ENCODE measurements around the gene ERMN.

ERMN gene

DNA sequence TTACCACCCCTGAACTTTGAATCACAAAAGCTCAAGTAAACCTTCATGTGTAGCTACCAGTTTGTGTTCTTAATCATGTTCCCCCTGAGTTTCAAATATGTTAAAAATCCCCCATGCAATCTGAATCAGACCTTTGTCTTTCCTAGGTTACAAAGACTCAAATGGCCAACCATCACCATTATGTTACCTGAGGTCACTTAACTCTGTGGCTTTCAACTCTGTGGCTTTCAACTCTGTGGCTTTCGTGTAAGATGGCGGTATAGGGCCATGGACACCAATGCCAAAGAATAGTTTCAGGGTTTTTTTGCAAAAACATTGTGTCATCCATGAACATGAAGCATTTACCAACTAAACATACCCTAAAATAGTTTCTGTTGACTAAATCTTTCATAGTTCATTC, 6.7 kb downstream of the ERMN start:
- no peak overlapping the region for H3K4me3 ChIP-seq (ENCODE audit: low read depth, low read length)
- DNase-seq: no peak
- in situ Hi-C loops (cut with HindIII; ENCODE audit: low pct_ligation_motif_present, low sequenced_read_pairs): no loop called here

DNA sequence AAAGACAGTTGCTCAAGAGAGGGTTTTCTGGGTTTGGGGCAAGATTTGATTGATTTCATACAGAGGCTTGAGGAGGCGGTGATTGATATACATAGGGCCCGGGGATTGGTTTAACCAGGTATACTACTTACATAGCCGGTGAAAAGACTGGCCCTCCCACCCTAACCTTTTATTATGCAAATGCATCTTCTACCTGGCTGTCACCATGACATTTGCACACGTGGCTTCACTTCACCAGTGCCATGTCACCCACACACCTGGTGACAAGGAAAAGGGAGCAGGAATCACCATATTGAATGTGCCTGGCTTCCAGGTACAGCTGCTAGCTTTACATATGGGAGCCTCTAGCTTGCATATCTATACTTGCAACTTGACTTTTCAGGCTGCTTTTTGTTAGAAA, 9.7 kb downstream of the ERMN start:
- in situ Hi-C loops (cut with HindIII; ENCODE audit: low pct_ligation_motif_present, low sequenced_read_pairs): no loop called here
- no peak overlapping the region for H3K4me3 ChIP-seq (ENCODE audit: low read depth, low read length)

More for the DNA sequence above, 6.7 kb downstream of the ERMN start:
- Histone ChIP-seq H3K36me3 (replicated peaks) (no peaks in the 10 kb centered on the region), H3K27me3 (replicated peaks) (no peaks in the 10 kb centered on the region), H3K27ac (no peak overlapping the region)
- TF ChIP-seq, protein P1, sequence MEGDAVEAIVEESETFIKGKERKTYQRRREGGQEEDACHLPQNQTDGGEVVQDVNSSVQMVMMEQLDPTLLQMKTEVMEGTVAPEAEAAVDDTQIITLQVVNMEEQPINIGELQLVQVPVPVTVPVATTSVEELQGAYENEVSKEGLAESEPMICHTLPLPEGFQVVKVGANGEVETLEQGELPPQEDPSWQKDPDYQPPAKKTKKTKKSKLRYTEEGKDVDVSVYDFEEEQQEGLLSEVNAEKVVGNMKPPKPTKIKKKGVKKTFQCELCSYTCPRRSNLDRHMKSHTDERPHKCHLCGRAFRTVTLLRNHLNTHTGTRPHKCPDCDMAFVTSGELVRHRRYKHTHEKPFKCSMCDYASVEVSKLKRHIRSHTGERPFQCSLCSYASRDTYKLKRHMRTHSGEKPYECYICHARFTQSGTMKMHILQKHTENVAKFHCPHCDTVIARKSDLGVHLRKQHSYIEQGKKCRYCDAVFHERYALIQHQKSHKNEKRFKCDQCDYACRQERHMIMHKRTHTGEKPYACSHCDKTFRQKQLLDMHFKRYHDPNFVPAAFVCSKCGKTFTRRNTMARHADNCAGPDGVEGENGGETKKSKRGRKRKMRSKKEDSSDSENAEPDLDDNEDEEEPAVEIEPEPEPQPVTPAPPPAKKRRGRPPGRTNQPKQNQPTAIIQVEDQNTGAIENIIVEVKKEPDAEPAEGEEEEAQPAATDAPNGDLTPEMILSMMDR (IDR thresholded peaks at IDR 0.05; ENCODE audit: low read depth, low read length, missing control alignments): no peak

DNA sequence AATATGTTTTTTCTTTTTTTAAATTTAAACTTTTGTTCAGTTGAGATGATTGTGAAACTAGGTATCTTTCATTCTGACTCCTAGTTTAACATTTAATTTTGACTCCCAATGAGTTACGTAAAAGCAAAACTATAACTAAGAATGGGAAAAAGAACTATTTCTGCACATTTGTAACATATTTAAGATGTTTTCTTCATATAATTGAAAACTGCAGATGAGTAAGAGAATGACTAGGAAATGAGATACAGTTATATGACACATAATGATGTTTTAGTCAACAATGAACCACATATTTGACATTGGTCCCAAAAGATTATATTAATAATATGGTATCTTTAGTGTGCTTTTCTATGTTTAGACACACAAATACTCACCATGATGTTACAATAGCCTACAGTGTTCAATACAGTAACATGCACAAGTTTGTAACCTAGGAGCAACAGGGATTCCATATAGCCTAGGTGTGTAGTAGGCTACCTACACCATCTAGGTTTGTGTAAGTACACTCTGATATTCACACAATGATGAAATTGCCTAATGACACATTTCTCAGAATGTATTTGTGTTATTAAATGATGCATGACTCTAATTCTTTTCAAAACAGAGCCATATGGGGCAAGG, 12.6 kb downstream of the ERMN start:
- TF ChIP-seq, protein P1 (IDR thresholded peaks at IDR 0.05; ENCODE audit: low read depth, low read length, missing control alignments): no peak
- peak overlapping the region; percentile 35 for H3K27ac ChIP-seq
- no peak for DNase-seq

More for the DNA sequence above, 9.7 kb downstream of the ERMN start:
- H3K27ac ChIP-seq: no peak overlapping the region
- no peak for DNase-seq
- TF ChIP-seq, protein P1 (IDR thresholded peaks at IDR 0.05; ENCODE audit: low read depth, low read length, missing control alignments): no peak
- H3K36me3 ChIP-seq (replicated peaks): no peaks in the 10 kb centered on the region
- H3K27me3 ChIP-seq (replicated peaks): no peaks in the 10 kb centered on the region

DNA sequence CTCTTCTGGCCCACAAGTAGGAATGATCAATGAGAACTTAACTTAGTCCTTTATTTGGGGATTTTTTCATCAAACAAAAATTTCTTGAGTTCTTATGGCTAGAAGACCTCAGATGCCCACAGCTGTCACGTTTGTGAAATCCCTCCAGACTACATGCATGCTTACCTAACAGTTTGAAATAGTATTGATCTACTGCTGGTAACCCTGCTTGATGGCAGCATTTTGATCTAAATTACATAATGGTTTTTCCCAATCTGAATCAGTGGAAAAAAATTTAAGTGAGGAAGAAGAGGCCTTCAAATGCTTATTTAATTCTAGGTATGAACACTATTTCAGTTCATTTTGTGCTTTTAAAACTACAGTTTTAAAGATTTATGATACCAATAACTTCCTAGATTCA, 13.9 kb downstream of the ERMN start:
- DNase-seq: no peak
- in situ Hi-C loops (cut with HindIII; ENCODE audit: low pct_ligation_motif_present, low sequenced_read_pairs): no loop called here
- H3K36me3 ChIP-seq (replicated peaks): peaks cover 6% of the 10 kb centered on the region

More for the DNA sequence above, 12.6 kb downstream of the ERMN start:
- in situ Hi-C loops (cut with HindIII; ENCODE audit: low pct_ligation_motif_present, low sequenced_read_pairs): no loop called here
- Histone ChIP-seq H3K36me3 (replicated peaks) (peaks cover 6% of the 10 kb centered on the region), H3K4me3 (ENCODE audit: low read depth, low read length) (no peak overlapping the region), H3K27me3 (replicated peaks) (no peaks in the 10 kb centered on the region)

DNA sequence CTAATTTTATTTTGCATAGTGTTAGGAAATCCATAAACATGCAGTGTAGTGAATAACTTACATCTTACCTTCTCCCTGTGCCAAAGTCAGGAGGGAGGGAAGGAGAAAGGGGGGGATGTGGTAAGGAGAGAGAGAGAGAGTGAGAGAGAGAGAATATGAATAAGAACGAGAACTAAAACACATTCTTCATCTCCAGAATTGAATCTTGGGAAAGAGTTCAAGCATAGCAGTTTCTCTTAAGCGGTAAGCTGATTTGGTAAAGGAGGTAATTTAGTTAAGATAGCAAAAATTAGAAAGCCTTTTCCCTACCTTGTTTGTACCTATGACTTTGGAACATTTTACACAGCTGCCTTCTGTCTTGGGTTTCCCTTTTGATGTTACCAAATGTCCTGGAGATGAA, 15.7 kb downstream of the ERMN start:
- Histone ChIP-seq H3K36me3 (replicated peaks) (peaks cover 6% of the 10 kb centered on the region), H3K4me3 (ENCODE audit: low read depth, low read length) (no peak overlapping the region), H3K27ac (no peak overlapping the region), H3K27me3 (replicated peaks) (no peaks in the 10 kb centered on the region)
- DNase-seq: no peak
- in situ Hi-C loops (cut with HindIII; ENCODE audit: low pct_ligation_motif_present, low sequenced_read_pairs): no loop called here
- TF ChIP-seq, protein P1 (IDR thresholded peaks at IDR 0.05; ENCODE audit: low read depth, low read length, missing control alignments): no peak

More for the DNA sequence above, 13.9 kb downstream of the ERMN start:
- TF ChIP-seq, protein P1 (IDR thresholded peaks at IDR 0.05; ENCODE audit: low read depth, low read length, missing control alignments): no peak
- H3K27me3 ChIP-seq (replicated peaks): no peaks in the 10 kb centered on the region
- H3K27ac ChIP-seq: no peak overlapping the region
- no peak overlapping the region for H3K4me3 ChIP-seq (ENCODE audit: low read depth, low read length)

DNA sequence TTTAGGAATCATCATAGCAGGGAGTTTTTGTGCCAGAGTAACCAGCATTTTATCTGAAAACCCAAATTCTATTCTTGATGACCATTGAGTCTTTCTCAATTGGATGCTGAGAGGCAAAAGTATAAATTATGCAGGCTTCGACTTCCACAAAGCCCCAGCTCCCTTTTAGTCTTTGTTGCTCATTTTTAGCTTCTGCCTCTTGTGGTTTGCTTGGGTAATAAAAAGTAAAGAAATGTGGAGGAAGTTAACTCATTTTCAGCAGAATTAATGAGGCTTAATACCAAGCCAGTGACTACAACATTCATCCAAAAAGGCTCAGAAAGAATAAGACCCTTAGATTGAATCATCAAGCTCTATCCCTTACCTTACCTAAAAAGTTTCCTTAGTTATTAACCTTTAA, 18.6 kb downstream of the ERMN start:
- no peaks in the 10 kb centered on the region for H3K27me3 ChIP-seq (replicated peaks)
- TF ChIP-seq, protein P1 (IDR thresholded peaks at IDR 0.05; ENCODE audit: low read depth, low read length, missing control alignments): peak; percentile 39
- peaks cover 6% of the 10 kb centered on the region for H3K36me3 ChIP-seq (replicated peaks)
- no peak overlapping the region for H3K27ac ChIP-seq
- no peak for DNase-seq
- H3K4me3 ChIP-seq (ENCODE audit: low read depth, low read length): no peak overlapping the region
- in situ Hi-C loops (cut with HindIII; ENCODE audit: low pct_ligation_motif_present, low sequenced_read_pairs): no loop called here

All from brain microvascular endothelial cell (primary cell).